Activated effector memory CD4-positive, alpha-beta T cell treated with anti-CD3 and anti-CD28 coated beads, Interleukin-2, amount 50 U/mL, for 16 hours (primary cell): ENCODE measurements around the gene C10orf95.

Experiments used
- DNase-seq: peaks from one replicate; pipeline ENCODE4 v3.0.0-alpha.2; 2020

Gene C10orf95

DNA sequence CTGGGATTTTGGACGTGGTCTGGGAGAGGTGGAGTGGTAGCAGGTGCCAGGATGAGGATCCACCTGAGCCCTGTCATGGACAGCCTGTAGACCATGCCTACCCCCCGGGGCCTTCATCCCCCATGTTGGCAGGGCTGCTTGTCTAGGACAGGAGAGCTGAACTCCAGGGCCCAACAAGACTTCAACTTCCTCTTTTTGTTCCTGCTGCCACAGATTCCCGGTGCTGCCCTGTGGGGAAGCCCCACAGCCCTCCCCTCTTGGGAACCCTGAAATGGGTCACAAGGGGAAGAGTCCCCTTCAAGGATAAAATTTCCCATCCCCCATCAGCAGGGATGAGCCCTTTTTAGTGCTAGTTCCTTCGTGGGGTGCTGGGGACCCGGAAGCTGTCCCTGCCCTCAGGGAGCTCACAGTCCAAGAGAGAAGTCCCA lies 17.7 kb downstream of the C10orf95 start:
- no peak for DNase-seq

DNA sequence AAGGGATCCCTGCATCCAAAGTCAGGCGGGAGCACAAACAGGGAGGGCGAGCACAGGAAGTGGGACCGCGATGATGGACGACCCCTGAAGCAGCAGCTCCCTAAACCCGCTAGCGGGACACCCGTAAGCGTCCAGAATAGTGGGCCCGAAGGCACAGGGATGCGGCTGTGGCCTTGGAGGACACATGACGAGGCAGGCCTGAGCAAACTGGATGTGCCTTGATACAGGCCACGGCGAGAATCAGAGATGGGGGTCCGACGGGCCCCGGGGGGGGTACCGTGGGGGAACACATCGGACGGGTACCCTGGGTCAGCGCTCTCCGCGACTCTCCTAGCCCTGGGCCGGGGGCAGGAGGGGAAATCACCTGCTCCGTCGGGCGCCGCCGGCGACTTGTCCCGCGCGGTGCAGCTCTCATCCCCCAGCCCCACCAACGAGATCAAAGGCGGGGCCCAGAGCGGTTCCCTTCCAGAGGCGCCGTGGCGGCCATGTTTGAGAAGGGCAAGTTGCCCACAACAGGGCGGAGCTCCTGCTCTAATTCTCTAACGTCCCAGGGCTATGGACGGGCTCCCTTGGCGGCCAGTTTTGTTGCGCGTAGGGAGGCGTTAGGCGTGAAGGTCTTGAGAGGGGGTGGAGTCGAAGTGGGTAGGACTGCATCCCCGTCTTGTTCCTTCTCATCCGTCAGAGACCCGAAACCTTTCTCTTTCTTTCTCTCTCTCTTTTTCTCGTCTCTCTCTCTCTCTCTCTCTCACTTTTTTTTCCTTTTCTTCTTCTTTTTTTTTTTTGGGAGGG lies 19.0 kb downstream of the C10orf95 start, which contains the start of gene CUEDC2:
TSS of gene CUEDC2 (minus strand) at position 413 of the 789 bp plus-strand sequence. CDS start 7,386 bp downstream, outside the sequence.
- peak; percentile 97 for DNase-seq

DNA sequence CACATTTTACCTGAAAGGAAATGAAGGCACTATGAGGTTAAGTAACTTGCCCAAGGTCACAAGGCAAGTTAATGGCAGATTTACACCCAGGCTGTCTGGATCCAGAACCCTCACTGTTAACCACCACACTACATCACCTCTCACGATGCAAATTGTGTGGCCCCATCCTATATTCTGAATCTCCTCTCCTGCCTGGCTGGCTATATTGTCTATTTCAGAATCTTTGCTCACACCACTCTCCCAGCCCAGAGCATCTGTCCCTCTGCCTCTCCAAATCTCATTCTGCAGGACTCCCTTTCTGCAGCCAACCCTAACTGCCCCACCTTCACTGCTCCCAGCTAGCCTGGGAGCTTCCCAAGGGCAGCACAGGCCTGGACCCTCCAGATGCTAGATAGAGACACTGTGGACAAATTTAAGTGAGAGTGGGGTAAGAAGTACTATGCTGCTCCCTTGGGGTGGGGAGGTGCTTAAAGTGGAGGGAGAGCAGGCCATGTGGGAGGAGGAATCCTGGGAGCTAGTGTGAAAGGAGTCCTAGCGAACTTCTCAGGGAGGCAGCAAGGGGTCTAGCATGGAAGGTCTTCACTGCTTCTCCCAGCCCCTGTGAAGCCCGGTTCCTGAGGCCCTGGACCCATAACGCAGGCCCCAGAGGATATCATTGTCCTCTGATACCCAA lies 19.8 kb downstream of the C10orf95 start:
- no peak for DNase-seq

DNA sequence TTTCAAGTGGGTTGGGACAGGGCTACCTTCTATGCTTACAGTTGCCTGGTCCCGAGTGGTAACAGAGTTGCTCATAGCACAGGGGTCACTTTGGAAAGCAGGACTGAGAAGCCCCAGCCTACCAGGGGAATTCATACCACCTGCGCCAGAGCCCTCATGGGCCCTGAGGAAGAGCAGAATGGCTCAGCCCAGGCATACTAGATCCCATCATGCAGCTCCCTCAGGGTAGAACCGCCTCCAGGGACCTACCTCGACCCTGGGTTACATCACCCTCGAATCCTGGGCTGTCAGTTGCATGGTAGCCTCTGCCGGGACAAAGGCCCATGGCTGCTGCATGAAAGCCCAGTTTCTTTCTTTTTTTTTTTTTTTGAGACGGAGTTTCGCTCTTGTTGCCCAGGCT lies 21.9 kb downstream of the C10orf95 start:
- no peak for DNase-seq

DNA sequence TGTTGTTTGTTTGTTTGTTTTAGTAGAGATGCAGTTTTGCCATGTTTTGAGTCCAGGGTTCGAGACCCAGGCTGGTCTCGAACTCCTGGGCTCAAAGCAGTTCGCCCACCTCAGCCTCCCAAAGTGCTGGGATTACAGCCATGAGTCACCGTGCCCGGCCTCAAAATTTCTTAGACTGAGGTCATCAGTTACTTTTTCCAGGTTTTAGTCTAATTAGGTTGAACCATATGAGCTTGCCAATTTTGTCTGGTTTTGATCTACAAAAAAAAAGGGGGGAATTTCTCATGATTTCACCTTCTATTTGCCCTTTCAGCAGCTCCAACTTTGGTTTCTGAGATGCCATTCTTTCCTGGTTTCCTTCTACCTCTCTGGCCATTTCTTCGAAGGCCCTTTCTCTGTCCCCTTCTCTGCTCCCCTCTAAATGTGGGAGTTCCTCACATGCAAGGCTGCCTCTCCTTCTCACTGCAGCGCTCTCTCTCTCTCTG lies 24.5 kb downstream of the C10orf95 start:
- no peak for DNase-seq

DNA sequence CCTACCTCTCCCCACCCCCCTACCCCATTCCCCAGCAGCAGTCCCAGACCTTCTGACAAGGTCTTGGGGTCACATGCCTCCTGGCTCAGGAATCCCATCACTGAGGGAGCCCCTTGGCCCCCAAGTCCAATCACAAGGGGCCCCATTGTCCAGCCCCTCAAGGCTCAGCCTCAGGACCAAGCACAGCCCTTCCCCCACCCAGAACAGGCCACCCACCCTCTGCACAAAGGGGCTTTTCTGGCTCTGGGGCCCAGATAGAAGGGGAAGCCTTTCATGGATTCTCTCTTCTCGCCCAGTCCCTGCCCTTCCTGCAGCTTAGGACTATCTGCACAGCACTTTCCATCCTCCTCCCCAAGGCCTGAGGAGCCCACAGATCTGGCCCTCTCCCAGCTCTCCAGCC lies 25.9 kb downstream of the C10orf95 start:
- no peak for DNase-seq

DNA sequence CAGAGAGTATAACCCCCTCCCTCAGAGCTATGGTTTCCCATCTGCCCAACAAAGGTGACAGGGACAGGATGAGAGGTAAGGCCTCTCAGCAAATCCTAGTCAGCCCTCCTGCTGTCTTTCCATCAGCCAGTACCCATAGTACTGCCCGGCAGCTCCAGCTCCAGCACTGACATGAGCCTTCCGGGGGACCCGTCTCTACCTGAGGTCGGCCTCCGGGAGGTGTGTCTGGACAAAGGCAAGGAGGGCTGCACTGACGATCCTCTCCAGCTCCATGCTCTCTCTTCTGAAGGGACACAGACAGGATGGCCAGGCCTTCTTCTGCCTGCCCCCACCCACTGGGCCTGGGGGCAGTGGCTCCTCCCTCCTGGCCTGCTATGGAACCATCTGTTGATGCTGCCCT lies 26.4 kb downstream of the C10orf95 start:
- no peak for DNase-seq

DNA sequence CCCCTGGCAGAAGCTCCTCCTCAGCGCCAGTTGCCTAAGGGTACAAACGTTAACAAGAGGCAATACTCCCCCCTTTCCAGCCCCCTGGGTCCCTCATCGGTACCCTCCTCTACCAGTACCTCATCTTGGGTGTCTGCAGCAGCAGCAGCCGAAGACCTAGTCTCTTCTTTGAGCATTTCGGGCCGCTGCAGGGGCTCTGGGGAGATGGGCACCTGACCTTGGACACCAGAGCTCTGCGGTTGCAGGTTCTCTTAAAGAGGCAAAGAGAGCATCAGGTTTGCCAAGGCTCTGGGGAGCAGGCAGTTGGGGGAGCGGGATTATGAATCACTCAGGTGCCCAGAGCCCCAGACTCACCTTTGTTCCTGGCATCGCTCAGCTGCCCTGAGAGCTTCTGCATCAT lies 27.2 kb downstream of the C10orf95 start:
- no peak for DNase-seq

DNA sequence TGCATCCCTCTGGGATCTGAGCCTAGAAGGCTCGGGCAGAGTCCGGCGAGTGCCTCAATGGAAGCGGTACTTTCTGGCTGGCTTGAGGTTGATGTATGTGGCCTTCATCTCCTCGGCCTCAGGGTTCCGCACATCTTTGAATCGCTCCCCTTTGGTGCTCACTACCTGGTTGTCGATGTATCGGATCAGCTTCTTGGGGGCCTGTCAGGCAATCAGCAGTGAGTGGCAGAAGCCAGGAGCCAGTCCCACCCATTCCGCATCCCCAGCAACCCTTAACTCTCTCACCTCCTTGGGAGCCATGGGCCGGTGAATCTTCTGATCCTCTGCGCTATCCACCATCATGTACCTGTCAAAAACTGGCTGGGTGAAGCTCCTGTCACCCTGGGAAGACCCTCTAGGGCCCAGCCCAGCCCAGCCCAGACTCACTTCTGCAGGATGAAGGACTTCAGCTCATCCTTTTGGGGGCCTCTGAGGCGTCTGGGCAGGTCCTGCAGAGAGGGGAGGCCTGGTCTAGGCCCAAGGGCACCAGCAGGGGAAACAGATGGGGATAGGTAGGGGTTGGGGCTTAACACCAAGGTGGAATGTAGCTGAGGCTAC lies 27.9 kb downstream of the C10orf95 start:
- DNase-seq: no peak

DNA sequence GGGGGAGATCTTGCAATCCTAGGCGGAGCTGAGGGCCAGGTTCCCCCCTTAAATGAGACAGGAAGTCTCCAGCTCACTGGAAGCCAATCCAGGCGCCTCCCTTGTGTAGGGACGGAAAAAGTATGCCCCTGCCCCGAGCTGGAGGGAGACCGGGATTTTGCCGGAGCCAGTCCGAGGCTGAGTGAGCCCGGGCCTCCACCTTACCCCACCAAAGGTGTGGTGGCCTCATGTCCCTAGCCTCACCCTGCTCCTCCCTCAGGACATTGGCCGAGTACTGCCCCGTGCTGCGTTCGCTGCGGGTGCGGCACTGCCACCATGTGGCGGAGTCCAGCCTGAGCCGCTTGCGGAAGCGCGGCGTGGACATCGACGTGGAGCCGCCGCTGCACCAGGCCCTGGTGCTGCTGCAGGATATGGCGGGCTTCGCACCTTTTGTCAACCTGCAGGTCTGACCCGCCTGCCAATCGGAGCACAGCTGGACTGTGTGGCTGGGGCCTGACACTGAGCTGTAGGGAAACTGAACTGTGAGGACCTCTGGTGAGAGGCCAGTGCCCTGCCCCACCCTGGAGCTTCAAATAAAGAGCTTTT lies 28.7 kb downstream of the C10orf95 start:
- DNase-seq: peak; percentile 83

DNA sequence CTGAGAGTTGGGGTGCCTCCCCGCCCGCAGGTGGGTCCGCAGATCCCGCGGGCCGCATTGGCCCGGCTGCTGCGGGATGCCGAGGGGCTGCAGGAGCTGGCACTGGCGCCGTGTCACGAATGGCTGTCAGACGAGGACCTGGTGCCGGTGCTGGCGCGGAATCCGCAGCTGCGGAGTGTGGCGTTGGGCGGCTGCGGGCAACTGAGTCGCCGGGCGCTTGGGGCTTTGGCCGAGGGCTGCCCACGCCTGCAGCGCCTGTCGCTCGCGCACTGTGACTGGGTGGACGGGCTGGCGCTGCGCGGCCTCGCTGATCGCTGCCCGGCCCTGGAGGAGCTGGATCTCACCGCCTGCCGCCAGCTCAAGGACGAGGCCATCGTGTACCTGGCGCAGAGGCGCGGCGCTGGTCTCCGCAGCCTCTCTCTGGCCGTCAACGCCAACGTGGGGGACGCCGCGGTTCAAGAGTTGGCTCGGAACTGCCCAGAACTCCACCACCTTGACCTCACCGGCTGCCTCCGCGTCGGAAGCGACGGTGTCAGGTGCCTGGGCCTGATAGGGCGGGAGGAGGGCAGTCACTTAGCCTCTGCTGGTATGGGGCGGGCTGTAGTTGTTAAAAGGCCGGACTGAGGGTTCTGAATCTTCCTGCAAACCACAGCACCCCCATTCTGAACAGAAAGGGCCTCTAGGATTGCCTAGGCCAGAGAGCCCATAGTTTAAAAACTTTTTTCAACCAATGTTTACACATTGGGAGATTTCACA lies 29.4 kb downstream of the C10orf95 start:
- DNase-seq: peak; percentile 76

DNA sequence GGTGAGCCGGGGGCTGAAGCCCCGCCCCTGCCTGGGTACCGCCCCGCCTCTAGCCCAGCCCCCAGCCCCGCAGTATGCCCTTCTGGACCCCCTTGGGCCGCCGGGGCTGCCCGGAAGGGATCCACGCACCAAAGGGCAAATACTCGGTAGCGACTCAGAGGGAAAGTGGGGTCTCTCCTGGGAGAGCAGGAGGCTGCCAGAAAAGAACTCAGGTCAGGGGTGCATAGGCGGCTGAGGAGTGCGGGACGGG lies 29.9 kb downstream of the C10orf95 start:
- DNase-seq: no peak

DNA sequence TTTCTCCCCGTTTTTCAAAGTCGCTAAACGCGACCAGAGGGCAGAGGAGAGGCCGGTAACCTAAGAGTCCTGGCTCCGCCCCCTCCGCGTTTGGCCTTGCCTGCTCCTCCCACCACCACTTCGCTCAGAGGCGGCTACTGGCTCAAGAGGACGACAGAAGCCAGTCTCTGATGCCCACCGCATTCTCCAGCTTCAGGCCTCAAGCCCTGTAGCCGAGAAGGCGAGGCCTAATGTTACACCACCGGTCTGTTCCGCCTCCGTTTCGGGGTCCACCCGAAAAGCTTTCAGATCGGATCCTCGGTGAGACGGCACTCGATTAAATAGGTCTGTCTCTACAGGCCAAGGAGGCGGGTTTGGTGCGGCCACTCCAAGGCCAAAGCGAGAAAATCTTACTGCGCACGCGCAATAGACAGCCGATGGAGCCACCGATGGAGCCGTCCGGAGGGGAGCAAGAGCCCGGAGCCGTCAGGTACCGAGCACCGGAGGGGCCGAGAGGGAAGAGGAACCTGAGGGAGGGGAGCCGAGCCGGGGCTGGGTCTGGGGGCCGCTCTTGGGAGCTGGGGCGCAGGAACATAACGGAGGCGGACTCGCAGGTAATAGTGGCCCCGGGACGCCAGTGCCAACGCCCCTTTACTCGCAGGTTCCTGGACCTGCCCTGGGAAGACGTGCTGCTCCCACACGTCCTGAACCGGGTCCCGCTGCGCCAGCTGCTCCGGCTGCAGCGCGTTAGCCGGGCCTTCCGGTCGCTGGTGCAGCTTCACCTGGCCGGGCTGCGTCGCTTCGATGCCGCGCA lies 30.4 kb downstream of the C10orf95 start, which contains the start of gene FBXL15:
TSS of gene FBXL15 (plus strand) at position 123 of the 793 bp plus-strand sequence. CDS start at position 417, 294 bp downstream.
- DNase-seq: peak; percentile 97

DNA sequence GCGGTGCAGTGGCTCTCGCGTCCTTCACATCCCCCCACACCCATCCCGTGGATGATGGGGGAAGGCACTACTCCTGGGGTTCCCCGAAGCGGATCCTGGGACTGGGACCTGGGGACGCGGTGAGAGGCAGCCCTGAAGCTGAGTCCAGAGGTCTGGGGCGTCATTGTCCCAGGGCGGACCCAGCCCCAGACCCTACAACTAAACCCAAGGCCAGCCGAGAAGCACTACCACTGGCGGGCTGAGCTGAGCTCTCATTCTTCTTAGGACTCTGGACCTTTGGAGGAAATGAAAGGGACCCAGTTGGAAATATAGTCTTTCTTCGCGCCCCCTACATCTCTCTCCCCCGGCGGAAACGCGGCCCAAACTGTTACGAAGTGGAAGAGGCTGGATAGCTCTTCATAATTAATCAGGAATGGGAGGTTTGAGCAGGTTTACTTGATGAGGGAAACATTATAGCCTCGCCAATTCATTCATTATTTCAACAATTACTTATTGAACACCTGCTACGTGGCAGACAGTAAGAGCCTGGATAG lies 31.1 kb downstream of the C10orf95 start:
- DNase-seq: no peak

DNA sequence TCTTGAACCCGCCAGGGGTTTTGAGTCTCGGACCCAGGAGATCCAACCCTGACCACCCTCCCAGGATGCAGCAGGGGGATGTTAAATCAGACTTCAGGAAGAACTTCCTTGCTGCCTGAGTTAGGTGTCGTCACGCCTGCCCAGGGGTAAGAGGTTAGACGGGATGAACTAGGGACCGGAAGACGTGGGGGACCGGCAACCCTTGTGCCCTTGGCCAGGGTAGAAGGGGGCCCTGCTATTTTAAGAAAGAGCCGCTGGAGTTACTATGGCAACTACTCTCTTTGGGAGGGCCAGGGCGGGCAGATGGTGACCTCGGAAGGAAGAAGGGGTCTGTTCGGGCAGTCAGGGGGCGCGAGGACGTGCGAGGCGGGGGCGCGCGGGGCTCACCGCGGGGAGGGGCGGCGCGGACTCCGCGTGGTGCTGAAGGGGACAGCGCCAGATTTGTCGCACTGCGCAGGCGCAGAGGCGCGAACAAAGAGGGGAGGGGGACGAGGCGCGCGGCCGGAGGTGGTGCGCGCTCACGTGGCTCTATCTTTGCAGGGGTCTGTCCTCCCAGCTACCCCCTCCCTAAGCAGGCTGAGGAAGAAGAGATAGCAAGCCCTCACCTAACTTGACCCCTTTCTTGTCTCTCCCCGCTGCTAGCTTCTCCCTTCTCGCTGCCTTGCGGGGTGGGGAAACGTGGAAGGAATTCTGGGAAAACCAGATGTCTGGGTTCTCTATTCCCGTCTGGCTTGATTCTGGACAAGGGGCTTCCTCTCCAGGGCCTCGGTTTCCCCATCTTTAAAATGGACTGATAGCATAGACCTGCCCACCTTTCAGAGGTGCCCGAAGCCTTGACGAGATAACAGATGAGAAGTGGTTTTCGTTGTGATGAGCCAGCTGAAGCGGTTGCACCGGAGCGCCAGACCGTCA lies 31.8 kb downstream of the C10orf95 start:
- DNase-seq: peak; percentile 91

DNA sequence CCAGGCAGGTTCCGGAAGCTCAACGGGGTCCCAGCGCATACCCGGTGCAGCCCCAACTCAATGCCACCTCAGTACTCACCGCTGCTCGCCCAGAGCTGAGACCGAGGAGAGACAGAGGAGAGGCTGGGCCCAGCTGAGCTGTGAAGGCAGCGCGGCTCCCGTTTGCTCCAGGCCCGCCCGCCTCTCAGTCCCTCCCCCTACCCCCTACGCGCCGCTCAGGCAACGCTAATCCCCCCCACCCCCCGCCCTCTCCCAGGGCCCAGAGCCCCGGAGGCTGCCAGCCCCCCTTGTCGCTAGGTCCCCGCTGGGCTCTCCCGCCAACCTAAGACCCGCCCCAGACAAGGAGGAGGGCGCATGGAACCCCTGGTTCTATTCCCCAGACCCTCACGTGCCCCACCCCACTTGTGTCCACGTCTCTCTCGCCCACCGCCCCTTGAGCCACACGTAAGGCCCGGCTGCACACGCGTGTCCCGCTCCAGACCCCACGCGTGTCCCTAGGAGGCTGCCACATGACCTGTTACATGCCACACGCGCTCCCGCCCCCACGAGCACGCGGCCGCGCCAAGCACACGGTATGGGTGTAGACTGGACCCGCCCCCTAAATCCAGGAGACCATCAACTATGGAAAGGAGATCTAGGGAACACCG lies 32.6 kb downstream of the C10orf95 start, which contains the start of gene PSD:
TSS of gene PSD (minus strand) at position 164 of the 647 bp plus-strand sequence. CDS start 1,747 bp downstream, outside the sequence.
- DNase-seq: no peak

DNA sequence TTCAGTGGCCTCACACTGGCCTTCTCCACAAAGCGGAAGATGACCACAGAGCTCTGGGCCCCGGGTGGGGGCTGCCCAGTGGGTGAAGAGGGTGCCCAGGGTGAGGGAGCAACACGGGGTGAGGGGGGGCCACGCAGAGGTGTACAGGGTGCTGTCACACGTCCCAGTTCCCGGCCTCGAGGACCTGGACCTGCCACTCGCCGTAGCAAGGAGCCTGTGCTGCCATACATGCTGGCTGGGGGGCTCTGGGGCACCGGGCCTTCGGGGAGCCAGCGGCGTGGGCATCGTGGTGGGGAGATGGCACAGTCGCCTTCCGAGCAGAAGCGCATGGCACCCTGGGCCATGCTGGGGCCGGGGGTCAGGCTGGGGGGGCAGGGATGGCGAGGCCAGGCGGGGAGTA lies 34.6 kb downstream of the C10orf95 start:
- DNase-seq: no peak

DNA sequence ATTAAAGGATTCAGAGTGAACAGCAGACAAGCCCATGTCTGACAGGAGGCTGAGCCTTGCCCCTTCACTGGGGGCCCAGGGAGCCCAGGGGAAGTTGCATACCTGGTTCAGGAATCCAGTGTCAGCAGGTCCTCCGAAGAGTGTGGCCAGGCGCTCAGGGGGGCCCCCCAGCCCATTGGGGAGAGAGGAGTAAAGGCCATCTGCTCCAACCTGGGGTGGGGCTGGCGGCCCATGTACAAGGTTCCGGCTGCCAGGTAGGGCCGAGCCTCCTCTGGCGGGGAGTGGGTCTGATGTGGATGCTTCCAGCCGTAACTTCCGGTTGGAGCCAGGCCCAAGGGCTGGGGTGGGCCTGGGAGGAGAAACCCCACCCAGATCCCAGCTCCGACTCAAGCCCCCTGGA lies 35.1 kb downstream of the C10orf95 start:
- DNase-seq: no peak

DNA sequence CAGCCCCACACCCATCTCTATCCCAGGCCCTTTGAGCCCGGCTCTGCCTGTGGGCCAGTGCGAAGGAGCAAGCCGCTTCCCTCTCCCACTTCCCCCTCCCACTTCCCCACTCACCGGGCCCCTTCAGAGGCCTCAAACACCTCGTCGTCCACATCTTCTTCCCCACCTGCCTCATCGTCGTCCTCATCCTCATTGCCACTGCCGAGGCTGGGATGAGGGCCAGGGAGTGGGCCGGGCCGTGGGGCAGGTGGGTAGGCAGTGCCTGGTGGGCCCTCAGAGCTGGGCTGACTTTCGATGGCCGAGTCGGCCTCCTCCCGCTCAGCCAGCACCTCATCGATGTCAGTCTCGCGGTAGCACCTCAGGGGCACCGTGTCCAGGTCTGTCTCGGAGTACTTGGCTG lies 36.6 kb downstream of the C10orf95 start:
- no peak for DNase-seq
